ENCODE results near the gene CD320. TPM values are rescaled to one million over a fixed set of nuclear protein-coding genes. Genes with fewer than 3 reads are reported as not detected.

CD320 gene
- polyA plus RNA-seq, 1 donor from 2014 or later, result 89.6 TPM

DNA sequence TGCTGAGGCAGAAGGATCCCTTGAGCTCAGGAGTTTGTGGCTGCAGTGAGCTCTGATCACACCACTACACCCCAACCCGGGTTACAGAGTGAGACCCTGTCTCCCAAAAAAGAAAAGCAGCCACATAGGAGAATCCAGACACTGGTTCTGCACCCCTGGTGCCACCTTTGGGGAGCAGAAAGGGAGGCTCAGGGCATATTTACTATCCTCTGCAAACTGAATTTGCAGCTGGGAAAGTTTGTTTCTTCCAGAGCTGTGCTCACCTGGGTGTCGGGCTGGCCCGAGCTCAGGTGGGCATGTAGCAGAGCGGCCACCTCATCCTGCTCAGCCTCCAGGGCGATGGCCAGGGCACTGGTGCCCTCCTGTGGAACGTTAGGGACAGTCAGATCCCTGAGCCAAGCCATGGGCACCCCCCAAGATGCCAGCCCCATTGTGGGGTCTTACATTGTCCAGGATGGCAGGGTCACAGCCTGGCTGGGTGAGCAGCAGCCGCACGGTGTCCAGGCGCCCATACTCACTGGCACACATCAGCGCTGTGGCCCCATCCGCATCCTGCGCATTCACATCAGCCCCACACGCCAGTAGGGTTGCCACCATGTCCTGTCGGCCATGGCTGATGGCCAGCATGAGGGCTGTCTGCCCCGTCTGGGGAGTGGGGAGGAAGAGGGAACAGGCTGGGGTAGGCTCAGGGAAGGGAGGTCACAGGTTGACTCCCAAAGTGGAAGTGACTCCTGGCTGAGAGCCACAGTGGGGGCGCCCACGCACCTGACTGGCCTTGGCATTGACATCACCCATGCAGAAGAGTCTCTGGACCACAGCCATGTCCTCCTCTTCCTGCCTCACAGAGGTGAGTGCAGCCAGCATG is 16.3 kb upstream of the CD320 start:
- H3K9ac ChIP-seq (ENCODE audit: low read length), result no peak overlapping the region
- H3F3A ChIP-seq (ENCODE audit: insufficient read depth, low read length, poor library complexity, severe bottlenecking), result no peaks in the 10 kb centered on the region
- no peaks in the 10 kb centered on the region for H3K27me3 ChIP-seq (ENCODE audit: insufficient read depth, low read depth, low read length)
- no peak for TF ChIP-seq SMC3 (conservative IDR thresholded peaks at IDR 0.05; ENCODE audit: poor library complexity)
- no peak for TF ChIP-seq POLR2AphosphoS5 (IDR thresholded peaks at IDR 0.05)
- TF ChIP-seq, protein P1, sequence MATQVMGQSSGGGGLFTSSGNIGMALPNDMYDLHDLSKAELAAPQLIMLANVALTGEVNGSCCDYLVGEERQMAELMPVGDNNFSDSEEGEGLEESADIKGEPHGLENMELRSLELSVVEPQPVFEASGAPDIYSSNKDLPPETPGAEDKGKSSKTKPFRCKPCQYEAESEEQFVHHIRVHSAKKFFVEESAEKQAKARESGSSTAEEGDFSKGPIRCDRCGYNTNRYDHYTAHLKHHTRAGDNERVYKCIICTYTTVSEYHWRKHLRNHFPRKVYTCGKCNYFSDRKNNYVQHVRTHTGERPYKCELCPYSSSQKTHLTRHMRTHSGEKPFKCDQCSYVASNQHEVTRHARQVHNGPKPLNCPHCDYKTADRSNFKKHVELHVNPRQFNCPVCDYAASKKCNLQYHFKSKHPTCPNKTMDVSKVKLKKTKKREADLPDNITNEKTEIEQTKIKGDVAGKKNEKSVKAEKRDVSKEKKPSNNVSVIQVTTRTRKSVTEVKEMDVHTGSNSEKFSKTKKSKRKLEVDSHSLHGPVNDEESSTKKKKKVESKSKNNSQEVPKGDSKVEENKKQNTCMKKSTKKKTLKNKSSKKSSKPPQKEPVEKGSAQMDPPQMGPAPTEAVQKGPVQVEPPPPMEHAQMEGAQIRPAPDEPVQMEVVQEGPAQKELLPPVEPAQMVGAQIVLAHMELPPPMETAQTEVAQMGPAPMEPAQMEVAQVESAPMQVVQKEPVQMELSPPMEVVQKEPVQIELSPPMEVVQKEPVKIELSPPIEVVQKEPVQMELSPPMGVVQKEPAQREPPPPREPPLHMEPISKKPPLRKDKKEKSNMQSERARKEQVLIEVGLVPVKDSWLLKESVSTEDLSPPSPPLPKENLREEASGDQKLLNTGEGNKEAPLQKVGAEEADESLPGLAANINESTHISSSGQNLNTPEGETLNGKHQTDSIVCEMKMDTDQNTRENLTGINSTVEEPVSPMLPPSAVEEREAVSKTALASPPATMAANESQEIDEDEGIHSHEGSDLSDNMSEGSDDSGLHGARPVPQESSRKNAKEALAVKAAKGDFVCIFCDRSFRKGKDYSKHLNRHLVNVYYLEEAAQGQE (IDR thresholded peaks at IDR 0.05; ENCODE audit: borderline replicate concordance), result no peak
- no peak for TF ChIP-seq EZH2 (IDR thresholded peaks at IDR 0.05; ENCODE audit: borderline replicate concordance, insufficient read depth, low read length, poor library complexity, severe bottlenecking)
- TF ChIP-seq, protein P2, sequence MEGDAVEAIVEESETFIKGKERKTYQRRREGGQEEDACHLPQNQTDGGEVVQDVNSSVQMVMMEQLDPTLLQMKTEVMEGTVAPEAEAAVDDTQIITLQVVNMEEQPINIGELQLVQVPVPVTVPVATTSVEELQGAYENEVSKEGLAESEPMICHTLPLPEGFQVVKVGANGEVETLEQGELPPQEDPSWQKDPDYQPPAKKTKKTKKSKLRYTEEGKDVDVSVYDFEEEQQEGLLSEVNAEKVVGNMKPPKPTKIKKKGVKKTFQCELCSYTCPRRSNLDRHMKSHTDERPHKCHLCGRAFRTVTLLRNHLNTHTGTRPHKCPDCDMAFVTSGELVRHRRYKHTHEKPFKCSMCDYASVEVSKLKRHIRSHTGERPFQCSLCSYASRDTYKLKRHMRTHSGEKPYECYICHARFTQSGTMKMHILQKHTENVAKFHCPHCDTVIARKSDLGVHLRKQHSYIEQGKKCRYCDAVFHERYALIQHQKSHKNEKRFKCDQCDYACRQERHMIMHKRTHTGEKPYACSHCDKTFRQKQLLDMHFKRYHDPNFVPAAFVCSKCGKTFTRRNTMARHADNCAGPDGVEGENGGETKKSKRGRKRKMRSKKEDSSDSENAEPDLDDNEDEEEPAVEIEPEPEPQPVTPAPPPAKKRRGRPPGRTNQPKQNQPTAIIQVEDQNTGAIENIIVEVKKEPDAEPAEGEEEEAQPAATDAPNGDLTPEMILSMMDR (IDR thresholded peaks at IDR 0.05; ENCODE audit: poor library complexity, severe bottlenecking), result no peak
- no peak for TF ChIP-seq EP300 (conservative IDR thresholded peaks at IDR 0.05; ENCODE audit: poor library complexity, severe bottlenecking)
- TF ChIP-seq MXI1 (conservative IDR thresholded peaks at IDR 0.05; ENCODE audit: poor library complexity, severe bottlenecking), result no peak
- TF ChIP-seq TAF1 (IDR thresholded peaks at IDR 0.05; ENCODE audit: low read depth), result no peak
- TF ChIP-seq RAD21 (conservative IDR thresholded peaks at IDR 0.05), result no peak
- H4K20me1 ChIP-seq (ENCODE audit: insufficient read depth), result peaks cover 6% of the 10 kb centered on the region
- H3K36me3 ChIP-seq (ENCODE audit: insufficient read depth, low read length), result no peaks in the 10 kb centered on the region
- no peak overlapping the region for H3K27ac ChIP-seq (ENCODE audit: low read length)
- H2AFZ ChIP-seq (ENCODE audit: low read depth, low read length), result no peak overlapping the region
- H3K4me3 ChIP-seq (ENCODE audit: low read length), result no peak overlapping the region
- H3K9me2 ChIP-seq (ENCODE audit: insufficient read depth, low read length), result no peaks in the 10 kb centered on the region
- no peaks in the 10 kb centered on the region for H3K9me3 ChIP-seq (ENCODE audit: low read length)
- H3K4me2 ChIP-seq (ENCODE audit: low read length), result no peak overlapping the region
- peaks cover 29% of the 10 kb centered on the region for H3K79me2 ChIP-seq (replicated peaks; ENCODE audit: insufficient read depth, low read length)

DNA sequence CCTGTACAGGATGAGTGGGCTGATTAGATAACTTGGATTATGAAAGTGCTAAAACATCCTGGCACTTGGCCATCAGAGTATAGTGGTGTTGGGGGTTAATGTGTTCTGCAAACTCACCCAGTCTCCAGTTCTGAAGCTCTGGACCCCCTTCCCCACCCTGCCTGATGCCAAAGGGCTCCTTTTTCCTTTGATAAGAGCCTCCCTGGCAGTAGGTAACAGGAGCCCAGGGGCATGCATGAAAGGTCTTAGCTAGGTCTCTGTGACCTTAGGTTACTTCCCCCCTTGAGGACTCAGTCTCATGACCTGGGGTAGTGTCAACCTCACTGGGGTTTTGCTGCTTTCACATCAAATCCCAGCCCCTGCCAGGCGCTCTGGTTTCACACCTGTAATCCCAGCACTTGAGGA is 15.6 kb upstream of the CD320 start:
- Histone ChIP-seq H2AFZ (ENCODE audit: low read depth, low read length) (no peak overlapping the region), H3K9me2 (ENCODE audit: insufficient read depth, low read length) (no peaks in the 10 kb centered on the region), H3K4me3 (ENCODE audit: low read length) (no peak overlapping the region), H3K79me2 (replicated peaks; ENCODE audit: insufficient read depth, low read length) (peaks cover 29% of the 10 kb centered on the region), H3K27me3 (ENCODE audit: insufficient read depth, low read depth, low read length) (no peaks in the 10 kb centered on the region), H4K20me1 (ENCODE audit: insufficient read depth) (peaks cover 6% of the 10 kb centered on the region), H3K27ac (ENCODE audit: low read length) (no peak overlapping the region), H3K4me2 (ENCODE audit: low read length) (no peak overlapping the region), H3K9ac (ENCODE audit: low read length) (no peak overlapping the region), H3F3A (ENCODE audit: insufficient read depth, low read length, poor library complexity, severe bottlenecking) (no peaks in the 10 kb centered on the region), H3K9me3 (ENCODE audit: low read length) (no peaks in the 10 kb centered on the region), H3K36me3 (ENCODE audit: insufficient read depth, low read length) (no peaks in the 10 kb centered on the region)
- TF ChIP-seq MXI1 (conservative IDR thresholded peaks at IDR 0.05; ENCODE audit: poor library complexity, severe bottlenecking) (no peak), SMC3 (conservative IDR thresholded peaks at IDR 0.05; ENCODE audit: poor library complexity) (no peak), EZH2 (IDR thresholded peaks at IDR 0.05; ENCODE audit: borderline replicate concordance, insufficient read depth, low read length, poor library complexity, severe bottlenecking) (no peak), EP300 (conservative IDR thresholded peaks at IDR 0.05; ENCODE audit: poor library complexity, severe bottlenecking) (no peak), RAD21 (conservative IDR thresholded peaks at IDR 0.05) (no peak)
- TF ChIP-seq, protein P2 (IDR thresholded peaks at IDR 0.05; ENCODE audit: poor library complexity, severe bottlenecking), result no peak
- TF ChIP-seq, protein P1 (IDR thresholded peaks at IDR 0.05; ENCODE audit: borderline replicate concordance), result no peak
